Liver (tissue), 9 donors: ENCODE results near the gene DTNB. TPM values are rescaled to one million over a fixed set of nuclear protein-coding genes. Genes with fewer than 3 reads are reported as not detected.

Experiments used
- DNase-seq: peaks from one replicate; pipeline ENCODE4 v3.0.0-alpha.2; 2017; ENCODE audit warnings: low spot score
- H3K27ac ChIP-seq, 2 donors: one replicate each; pipeline ENCODE4 v1.7.0; 2013; ENCODE audit warnings: inconsistent platforms in 2 of 2, low read length in 2 of 2, control low read depth in 1 of 2, low read depth in 1 of 2, mild to moderate bottlenecking in 1 of 2
- H3K27me3 ChIP-seq, 4 donors: one replicate each; pipeline versions ENCODE4 v1.6.1 to v1.7.0; 2013; ENCODE audit warnings: low read length in 3 of 4, inconsistent platforms in 1 of 4, mild to moderate bottlenecking in 1 of 4, moderate library complexity in 1 of 4; ENCODE audit not compliant: control insufficient read depth in 4 of 4, insufficient read depth in 4 of 4
- H3K36me3 ChIP-seq, 4 donors: one replicate each; pipeline versions ENCODE4 v1.6.1 to v1.7.0; 2013; ENCODE audit warnings: low read length in 3 of 4, mild to moderate bottlenecking in 3 of 4, low read depth in 1 of 4, moderate library complexity in 1 of 4; ENCODE audit not compliant: control insufficient read depth in 4 of 4, insufficient read depth in 3 of 4
- H3K4me1 ChIP-seq, 4 donors: one replicate each; pipeline versions ENCODE4 v1.6.1 to v1.7.0; 2013; ENCODE audit warnings: low read length in 3 of 4, mild to moderate bottlenecking in 3 of 4, moderate library complexity in 1 of 4; ENCODE audit not compliant: control insufficient read depth in 4 of 4, insufficient read depth in 4 of 4
- H3K4me3 ChIP-seq, 3 donors: one replicate each; pipeline versions ENCODE4 v1.6.1 to v1.7.0; 2013; ENCODE audit warnings: low read length in 3 of 3, control low read depth in 1 of 3, low read depth in 1 of 3, mild to moderate bottlenecking in 1 of 3
- H3K9ac ChIP-seq, 2 donors: one replicate each; pipeline ENCODE4 v1.7.0; 2013; ENCODE audit warnings: low read length in 2 of 2, mild to moderate bottlenecking in 2 of 2, moderate library complexity in 2 of 2, control low read depth in 1 of 2, low read depth in 1 of 2
- H3K9me3 ChIP-seq, 4 donors: one replicate each; pipeline versions ENCODE4 v1.6.1 to v1.7.0; 2013; ENCODE audit warnings: low read length in 3 of 4; ENCODE audit not compliant: control insufficient read depth in 4 of 4
- ATF3 ChIP-seq: IDR thresholded peaks from 2 replicates; pipeline ENCODE4 v1.6.1; 2016; ENCODE audit warnings: antibody characterized with exemption
- CTCF ChIP-seq: fragments of 150-350 bp; IDR thresholded peaks from 2 replicates; pipeline ENCODE4 v1.5.1; 2017; ENCODE audit warnings: improper control_type of control experiment, low read depth, low read length; ENCODE audit not compliant: missing input control
- EGR1 ChIP-seq, 2 donors: IDR thresholded peaks; 2 replicates each; pipeline ENCODE4 v1.6.1; 2016 to 2018; ENCODE audit warnings: antibody characterized with exemption in 2 of 2, low read depth in 2 of 2
- FOXA1 ChIP-seq: IDR thresholded peaks from 2 replicates; pipeline ENCODE4 v1.6.1; 2016; ENCODE audit warnings: antibody characterized with exemption
- FOXA2 ChIP-seq: IDR thresholded peaks from 2 replicates; pipeline ENCODE4 v1.6.1; 2016; ENCODE audit warnings: antibody characterized with exemption
- GABPA ChIP-seq, 2 donors: IDR thresholded peaks in 1 of 2; conservative IDR thresholded peaks in 1 of 2; 2 replicates each; pipeline ENCODE4 v1.6.1; 2016; ENCODE audit warnings: antibody characterized with exemption in 2 of 2, mild to moderate bottlenecking in 1 of 2, moderate library complexity in 1 of 2
- HNF4A ChIP-seq, 2 donors: conservative IDR thresholded peaks; 2 replicates each; pipeline ENCODE4 v1.6.1; 2016; ENCODE audit warnings: antibody characterized with exemption in 2 of 2, mild to moderate bottlenecking in 2 of 2
- JUND ChIP-seq, 2 donors: IDR thresholded peaks; 2 replicates each; pipeline ENCODE4 v1.6.1; 2016; ENCODE audit warnings: antibody characterized with exemption in 2 of 2
- MAX ChIP-seq: IDR thresholded peaks from 2 replicates; pipeline ENCODE4 v1.6.1; 2016; ENCODE audit warnings: antibody characterized with exemption
- NR2F2 ChIP-seq: IDR thresholded peaks from 2 replicates; pipeline ENCODE4 v1.6.1; 2016; ENCODE audit warnings: antibody characterized with exemption
- RAD21 ChIP-seq, 2 donors: IDR thresholded peaks; 2 replicates each; pipeline ENCODE4 v1.6.1; 2016; ENCODE audit warnings: antibody characterized with exemption in 2 of 2, mild to moderate bottlenecking in 2 of 2
- REST ChIP-seq: IDR thresholded peaks from 2 replicates; pipeline ENCODE4 v1.6.1; 2016; ENCODE audit warnings: antibody characterized with exemption, mild to moderate bottlenecking
- RXRA ChIP-seq, 2 donors: IDR thresholded peaks; 2 replicates each; pipeline ENCODE4 v1.6.1; 2017 to 2018; ENCODE audit warnings: antibody characterized with exemption in 2 of 2, mild to moderate bottlenecking in 1 of 2
- SP1 ChIP-seq: IDR thresholded peaks from 2 replicates; pipeline ENCODE4 v1.6.1; 2018; ENCODE audit warnings: antibody characterized with exemption, mild to moderate bottlenecking
- TAF1 ChIP-seq: conservative IDR thresholded peaks from 2 replicates; pipeline ENCODE4 v1.6.1; 2016; ENCODE audit warnings: antibody characterized with exemption, mild to moderate bottlenecking
- YY1 ChIP-seq: IDR thresholded peaks from 2 replicates; pipeline ENCODE4 v1.6.1; 2016; ENCODE audit warnings: antibody characterized with exemption, mild to moderate bottlenecking
- ZBTB33 ChIP-seq: IDR thresholded peaks from 2 replicates; pipeline ENCODE4 v1.6.1; 2016; ENCODE audit warnings: antibody characterized with exemption
- WGBS: extraction: QIAGEN DNeasy Blood & Tissue Kit; methylation state at CpG from one replicate; pipeline ENCODE4 v1.1.7; 2013; 5-methylcytosine and 5-hydroxymethylcytosine counted together
- polyA plus RNA-seq, 2 donors: library from polyadenylated mRNA; stranded (reverse) in 1 of 2; unstranded in 1 of 2; fragments of 200-250 nt in 1 of 2; fragments of >200 nt in 1 of 2; fragmentation: Nextera tagmentation in 1 of 2; extraction: Ambion mirVana in 1 of 2; gene quantifications; one replicate each; pipeline versions ENCODE4 v1.2.1 to v1.2.3, GENCODE V29; 2013 to 2015
- total RNA-seq, 2 donors: library from RNA; depleted of rRNA; stranded (reverse); fragments of >200 nt; gene quantifications; one replicate each; pipeline ENCODE4 v1.2.3, GENCODE V29; 2014
- donor health status: healthy.
- donor health status: healthy.
- donor health status: healthy.
- donor health status: healthy.
- donor health status: healthy.

Gene DTNB
- total and polyA plus RNA-seq, 4 donors: 3.3 to 10.5 (median 6.4) TPM

GRCh38 chr2:25470806-25471205 lies 202.6 kb downstream of the DTNB start:
- Histone ChIP-seq H3K36me3 (peaks cover 0 to 5% (median 4%) of the 10 kb centered on the region in 4 donors), H3K9me3 (peaks cover 0 to 6% (median 3%) of the 10 kb centered on the region in 4 donors), H3K4me1 (no peaks in the 10 kb centered on the region), H3K9ac (no peak overlapping the region), H3K27ac (no peak overlapping the region), H3K27me3 (no peaks in the 10 kb centered on the region), H3K4me3 (no peak overlapping the region)
- no peak for DNase-seq
- TF ChIP-seq FOXA2 (no peak), NR2F2 (no peak), CTCF (no peak), ATF3 (no peak), MAX (no peak), FOXA1 (no peak), REST (no peak), GABPA (IDR thresholded peaks at IDR 0.05 in 1 of 2, conservative IDR thresholded peaks at IDR 0.05 in 1 of 2) (no peak), HNF4A (conservative IDR thresholded peaks at IDR 0.05) (no peak), RAD21 (IDR thresholded peaks at IDR 0.05) (no peak), SP1 (no peak), RXRA (IDR thresholded peaks at IDR 0.05) (no peak), EGR1 (IDR thresholded peaks at IDR 0.05; ENCODE audit: low read depth in 2 of 2) (no peak), YY1 (no peak), TAF1 (no peak), ZBTB33 (no peak), JUND (IDR thresholded peaks at IDR 0.05) (no peak)
- 93% methylated on average over 3 of the region's 3 CpGs for WGBS

GRCh38 chr2:25467743-25468142 lies 205.6 kb downstream of the DTNB start:
- TF ChIP-seq YY1: no peak
- no peak for TF ChIP-seq ATF3
- TF ChIP-seq FOXA1: no peak
- TF ChIP-seq TAF1: no peak
- no peak for TF ChIP-seq ZBTB33
- no peak for TF ChIP-seq JUND (IDR thresholded peaks at IDR 0.05)
- no peak for TF ChIP-seq RAD21 (IDR thresholded peaks at IDR 0.05)
- no peak for TF ChIP-seq SP1
- peaks cover 0 to 2% (median 0%) of the 10 kb centered on the region in 4 donors for H3K36me3 ChIP-seq
- H3K27me3 ChIP-seq: no peaks in the 10 kb centered on the region
- no peak for DNase-seq
- no peaks in the 10 kb centered on the region for H3K9me3 ChIP-seq
- no peak overlapping the region for H3K9ac ChIP-seq
- no peak overlapping the region for H3K4me3 ChIP-seq
- H3K4me1 ChIP-seq: no peaks in the 10 kb centered on the region
- WGBS: 97% methylated on average over 3 of the region's 3 CpGs
- no peak overlapping the region for H3K27ac ChIP-seq
